H1 (cell line): Measurements from ENCODE around the gene ZNF3. TPM values are rescaled to one million over a fixed set of nuclear protein-coding genes. Genes with fewer than 3 reads are reported as not detected.
A peak's percentile ranks its signal among the peaks of the same experiment; 100 is the strongest.

Experiments
- CTCF ChIA-PET: fragments of 300-600 bp; sonication (Branson Sonifier 250); formaldehyde crosslinking; loops from one replicate; lab custom pipeline; 2021; ENCODE audit not compliant: partially characterized antibody; lab: Charles Lee
- POLR2A ChIA-PET: fragments of 300-600 bp; sonication (Branson Sonifier 250); formaldehyde crosslinking; loops from one replicate; lab custom pipeline; 2021; ENCODE audit warnings: inconsistent platforms; ENCODE audit not compliant: partially characterized antibody; lab: Charles Lee
- DNase-seq, 2 experiments: peaks; one replicate each; pipeline versions ENCODE4 v3.0.0 to v3.0.0-alpha.2; 2010 to 2022; ENCODE audit warnings: low spot score in 2 of 2, low read depth in 1 of 2, mixed read lengths in 1 of 2
- FAIRE-seq: peaks from 2 replicates; lab custom pipeline; 2011; peaks lifted over from hg19 to GRCh38; lab: Jason Lieb, UNC
- H2AFZ ChIP-seq: 2 replicates; pipeline ENCODE4 v1.8.1; 2012; ENCODE audit warnings: low read length, inconsistent platforms
- H2AK5ac ChIP-seq: 2 replicates; pipeline ENCODE4 v1.6.1; 2013; ENCODE audit warnings: low read depth, low read length
- H2BK120ac ChIP-seq: replicated peaks from 2 replicates; pipeline ENCODE3; 2013; ENCODE audit warnings: low read depth, low read length, inconsistent platforms
- H2BK12ac ChIP-seq: 2 replicates; pipeline ENCODE4 v1.6.1; 2013; ENCODE audit warnings: low read depth, low read length
- H2BK15ac ChIP-seq: 2 replicates; pipeline ENCODE4 v1.6.1; 2013; ENCODE audit warnings: low read length
- H2BK20ac ChIP-seq: 2 replicates; pipeline ENCODE4 v1.6.1; 2013; ENCODE audit warnings: low read length
- H2BK5ac ChIP-seq: 2 replicates; pipeline ENCODE4 v1.6.1; 2013; ENCODE audit warnings: low read depth, low read length
- H3K14ac ChIP-seq: 2 replicates; pipeline ENCODE4 v1.6.1; 2013; ENCODE audit warnings: inconsistent platforms; ENCODE audit not compliant: insufficient read length
- H3K18ac ChIP-seq: 2 replicates; pipeline ENCODE4 v1.6.1; 2013; ENCODE audit warnings: low read length; ENCODE audit errors: extremely low read depth
- H3K23ac ChIP-seq: 2 replicates; pipeline ENCODE4 v1.6.1; 2013; ENCODE audit warnings: inconsistent platforms; ENCODE audit not compliant: insufficient read length
- H3K23me2 ChIP-seq: 2 replicates; pipeline ENCODE4 v1.6.1; 2013; ENCODE audit warnings: low read depth, low read length
- H3K27ac ChIP-seq: 2 replicates; pipeline ENCODE4 v1.6.1; 2011; ENCODE audit warnings: low read depth, low read length, inconsistent platforms
- H3K27me3 ChIP-seq, 4 experiments: replicated peaks in 1 of 4; 1 replicate in 1 of 4; 2 replicates in 3 of 4; pipeline versions ENCODE4 v1.6.1 to v1.8.1; 2011 to 2013; ENCODE audit warnings: low read length in 3 of 4, mild to moderate bottlenecking in 3 of 4, inconsistent platforms in 2 of 4, mixed read lengths in 2 of 4, moderate library complexity in 1 of 4; ENCODE audit not compliant: control insufficient read depth in 3 of 4, insufficient read depth in 3 of 4; ENCODE audit errors: extremely low read depth in 1 of 4
- H3K36me3 ChIP-seq, 4 experiments: 2 replicates each; pipeline versions ENCODE4 v1.6.1 to v1.8.1; 2011 to 2013; ENCODE audit warnings: mild to moderate bottlenecking in 4 of 4, low read length in 3 of 4, moderate library complexity in 2 of 4, control low read depth in 1 of 4, inconsistent platforms in 1 of 4; ENCODE audit not compliant: insufficient read depth in 4 of 4, control insufficient read depth in 2 of 4
- H3K4ac ChIP-seq: replicated peaks from 2 replicates; pipeline ENCODE3; 2013; ENCODE audit warnings: low read length, low read depth, mixed read lengths, inconsistent platforms; ENCODE audit not compliant: insufficient read length
- H3K4me1 ChIP-seq, 4 experiments: replicated peaks in 1 of 4; 1 replicate in 1 of 4; 2 replicates in 3 of 4; pipeline versions ENCODE4 v1.6.1 to v1.8.1; 2011 to 2013; ENCODE audit warnings: low read length in 3 of 4, inconsistent platforms in 2 of 4, mixed read lengths in 1 of 4; ENCODE audit not compliant: insufficient read depth in 4 of 4, control insufficient read depth in 3 of 4
- H3K4me2 ChIP-seq, 2 experiments: 2 replicates each; pipeline versions ENCODE4 v1.6.1 to v1.8.1; 2011 to 2013; ENCODE audit warnings: low read depth in 2 of 2, low read length in 2 of 2, control low read depth in 1 of 2, inconsistent platforms in 1 of 2, mild to moderate bottlenecking in 1 of 2; ENCODE audit not compliant: insufficient read depth in 1 of 2
- H3K4me3 ChIP-seq, 4 experiments: fragments of 200-600, 300-600 bp in 1 of 4; sonication (generic), shearing (Covaris generic), sonication (Bioruptor Twin) in 1 of 4; 2 replicates each; pipeline versions ENCODE4 v1.5.1 to v1.8.1; 2011 to 2016; ENCODE audit warnings: low read length in 4 of 4, low read depth in 3 of 4, control low read depth in 2 of 4, inconsistent platforms in 2 of 4, mild to moderate bottlenecking in 2 of 4, mixed read lengths in 1 of 4, moderate library complexity in 1 of 4; ENCODE audit not compliant: insufficient read depth in 2 of 4; ENCODE audit errors: extremely low read depth in 1 of 4
- H3K56ac ChIP-seq: replicated peaks from 2 replicates; pipeline ENCODE3; 2013; ENCODE audit warnings: low read depth, mild to moderate bottlenecking, mixed read lengths, low read length, inconsistent platforms; ENCODE audit not compliant: insufficient read length
- H3K79me1 ChIP-seq: 2 replicates; pipeline ENCODE4 v1.6.1; 2013; ENCODE audit warnings: low read depth, low read length, control low read depth
- H3K79me2 ChIP-seq, 2 experiments: 2 replicates each; pipeline versions ENCODE4 v1.6.1 to v1.8.1; 2012 to 2013; ENCODE audit warnings: low read length in 2 of 2, mild to moderate bottlenecking in 2 of 2, inconsistent platforms in 1 of 2; ENCODE audit not compliant: insufficient read depth in 2 of 2, control insufficient read depth in 1 of 2
- H3K9ac ChIP-seq, 4 experiments: replicated peaks in 1 of 4; 1 replicate in 1 of 4; 2 replicates in 3 of 4; pipeline versions ENCODE4 v1.6.1 to v1.8.1; 2011 to 2013; ENCODE audit warnings: low read depth in 3 of 4, low read length in 3 of 4, control low read depth in 2 of 4, mild to moderate bottlenecking in 2 of 4, moderate library complexity in 2 of 4, inconsistent platforms in 1 of 4; ENCODE audit errors: extremely low read depth in 1 of 4
- H3K9me3 ChIP-seq, 2 experiments: 2 replicates each; pipeline versions ENCODE4 v1.6.1 to v1.8.1; 2012 to 2013; ENCODE audit warnings: mild to moderate bottlenecking in 2 of 2, moderate library complexity in 2 of 2, control low read depth in 1 of 2, inconsistent platforms in 1 of 2, low read depth in 1 of 2, low read length in 1 of 2, mixed read lengths in 1 of 2; ENCODE audit not compliant: insufficient read depth in 2 of 2
- H4K20me1 ChIP-seq, 2 experiments: replicated peaks in 1 of 2; 2 replicates each; pipeline versions ENCODE3 to v1.8.1; 2011 to 2013; ENCODE audit warnings: inconsistent platforms in 2 of 2, low read length in 2 of 2, mild to moderate bottlenecking in 1 of 2; ENCODE audit not compliant: insufficient read depth in 2 of 2, control insufficient read depth in 1 of 2
- H4K5ac ChIP-seq: 2 replicates; pipeline ENCODE4 v1.6.1; 2013; ENCODE audit warnings: low read length, low read depth, mixed read lengths, inconsistent platforms; ENCODE audit not compliant: insufficient read length
- H4K8ac ChIP-seq: 2 replicates; pipeline ENCODE4 v1.8.0; 2013; ENCODE audit warnings: mild to moderate bottlenecking, moderate library complexity, low read length, inconsistent platforms; ENCODE audit not compliant: insufficient read depth; ENCODE audit errors: extremely low read depth
- H4K91ac ChIP-seq: replicated peaks from 2 replicates; pipeline ENCODE3; 2013; ENCODE audit warnings: low read length, mixed read lengths, inconsistent platforms; ENCODE audit not compliant: insufficient read length
- CEBPB ChIP-seq: IDR thresholded peaks from 2 replicates; pipeline ENCODE4 v1.6.1; 2012; ENCODE audit warnings: low read depth, low read length
- EP300 ChIP-seq, 2 experiments: IDR thresholded peaks; 1 replicate in 1 of 2; 2 replicates in 1 of 2; pipeline ENCODE4 v1.6.1; 2011 to 2012; ENCODE audit warnings: low read depth in 2 of 2, low read length in 2 of 2, mild to moderate bottlenecking in 2 of 2, borderline replicate concordance in 1 of 2, inconsistent platforms in 1 of 2, moderate library complexity in 1 of 2
- HDAC2 ChIP-seq, 2 experiments: fragments of 300-600 bp in 1 of 2; sonication (generic) in 1 of 2; IDR thresholded peaks; 2 replicates each; pipeline ENCODE4 v1.6.1; 2011 to 2012; ENCODE audit warnings: low read depth in 2 of 2, low read length in 2 of 2, mild to moderate bottlenecking in 2 of 2, moderate library complexity in 2 of 2, borderline replicate concordance in 1 of 2, inconsistent platforms in 1 of 2
- HDAC6 ChIP-seq: IDR thresholded peaks from one replicate; pipeline ENCODE4 v1.7.1; 2012; ENCODE audit warnings: low read depth, mild to moderate bottlenecking, inconsistent platforms, low read length, moderate library complexity
- MAX ChIP-seq: IDR thresholded peaks from 2 replicates; pipeline ENCODE4 v1.6.1; 2012; ENCODE audit warnings: inconsistent platforms
- NRF1 ChIP-seq: IDR thresholded peaks from 2 replicates; pipeline ENCODE4 v1.6.1; 2011; ENCODE audit warnings: mild to moderate bottlenecking, low read depth, low read length, improper control_type of control experiment
- SP4 ChIP-seq: IDR thresholded peaks from 2 replicates; pipeline ENCODE4 v1.6.1; 2012; ENCODE audit warnings: low read length, inconsistent platforms
- SRF ChIP-seq: IDR thresholded peaks from 2 replicates; pipeline ENCODE4 v1.6.1; 2011; ENCODE audit warnings: mild to moderate bottlenecking, low read depth, low read length, moderate library complexity
- YY1 ChIP-seq: IDR thresholded peaks from 2 replicates; pipeline ENCODE4 v1.6.1; 2011; ENCODE audit warnings: low read depth, mild to moderate bottlenecking, low read length
- WGBS, 2 experiments: shearing (Covaris generic) in 1 of 2; methylation state at CpG; one replicate each; pipeline versions ENCODE4 v1.1.6 to v1.1.7; 2013 to 2015; ENCODE audit warnings: low lambda C conversion rate in 2 of 2, mixed read lengths in 2 of 2, inconsistent platforms in 1 of 2, low coverage in 1 of 2, missing lambda C conversion rate in 1 of 2; ENCODE audit not compliant: insufficient replicate concordance in 2 of 2, insufficient coverage in 1 of 2, insufficient read length in 1 of 2; ENCODE audit errors: extremely low coverage in 1 of 2, missing lambda C conversion rate in 1 of 2; 5-methylcytosine and 5-hydroxymethylcytosine counted together
- polyA plus RNA-seq, 7 experiments: library from polyadenylated mRNA; depleted of rRNA in 3 of 7; stranded (reverse) in 5 of 7; unstranded in 2 of 7; fragments of >200 nt in 5 of 7; fragments of 200-250 nt in 2 of 7; gene quantifications; 1 replicate in 5 of 7; 2 replicates in 1 of 7; 4 replicates in 1 of 7; pipeline versions ENCODE4 v1.2.1 to v1.2.3, GENCODE V29; 2011 to 2013; ENCODE audit warnings: missing spikeins in 2 of 7, mixed read lengths in 2 of 7
- total RNA-seq: library from RNA; stranded (reverse); fragmentation: NEBNext Ultra II Directional; extraction: Animal tissue kit (Norgen Biotek cat#: 25700); gene quantifications from 2 replicates; pipeline ENCODE4 v1.2.1, GENCODE V29; 2021

ZNF3 gene
- total and polyA plus RNA-seq, 2 of the 8 experiments (the other 6 are each of a cell fraction or from before 2014, with no cell fraction given) = 26.9 to 49.1 TPM

- no peak overlapping the region for H2BK15ac ChIP-seq
- peak in 1 of 2 experiments; percentile 67 for DNase-seq
- H3K79me1 ChIP-seq = peaks cover 9% of the 10 kb centered on the region
- H2AK5ac ChIP-seq = no peak overlapping the region
- peaks cover 20 to 28% of the 10 kb centered on the region in 2 experiments for H4K20me1 ChIP-seq
- H3K4me3 ChIP-seq = no peak overlapping the region
- no peak overlapping the region for H2BK12ac ChIP-seq
- H3K36me3 ChIP-seq = peaks cover 52 to 63% (median 58%) of the 10 kb centered on the region in 4 experiments
- no peak overlapping the region for H2BK20ac ChIP-seq
- ChIA-PET CTCF (interaction anchor here (1.1 to 2.4 kb wide), 4 partner anchors 9 to 72 kb away, joined by 3 to 5 read pairs (median 4); partner anchors contain the start of gene MCM7), POLR2A (interaction anchor here (0.7 to 19.5 kb wide), 17 partner anchors 7 to 76 kb away, joined by 3 to 722 read pairs (median 5); partner anchors contain the start of genes AP4M1, COPS6, LAMTOR4 and MBLAC1)
- no peaks in the 10 kb centered on the region for H3K27me3 ChIP-seq
- no peak overlapping the region for H3K14ac ChIP-seq
- H3K9me3 ChIP-seq = no peaks in the 10 kb centered on the region
- FAIRE-seq = no peak
- no peak overlapping the region; a peak in 1 of 7 replicates for H3K9ac ChIP-seq
- H3K4ac ChIP-seq = no peak overlapping the region
- no peak overlapping the region for H4K5ac ChIP-seq
- no peak overlapping the region for H3K56ac ChIP-seq
- H2BK5ac ChIP-seq = no peak overlapping the region
- 88% methylated on average over 19 of the region's 19 CpGs; no CpG with 5 or more reads in 1 of the 2 experiments for WGBS, 2 experiments
- peaks cover 4% of the 10 kb centered on the region; the same call in 1 of the 2 replicates for H3K23me2 ChIP-seq
- H4K8ac ChIP-seq = no peak overlapping the region; the same call in 1 of the 2 replicates
- H2AFZ ChIP-seq = no peak overlapping the region
- no peak overlapping the region for H2BK120ac ChIP-seq
- H3K27ac ChIP-seq = 0 out of 2 replicates have a peak overlapping the region, but pooled peaks have one; percentile 18
- no peak overlapping the region for H3K18ac ChIP-seq
- no peak overlapping the region for H3K23ac ChIP-seq
- no peak overlapping the region for H3K4me2 ChIP-seq
- H3K79me2 ChIP-seq = peaks cover 0 to 14% of the 10 kb centered on the region in 2 experiments; a peak in 1 of 4 replicates
- no peak overlapping the region for H4K91ac ChIP-seq
- H3K4me1 ChIP-seq = no peaks in the 10 kb centered on the region; a peak in 1 of 7 replicates
- TF ChIP-seq NRF1 (no peak), EP300 (IDR thresholded peaks at IDR 0.05; ENCODE audit: borderline replicate concordance in 1 of 2, low read depth in 2 of 2, low read length in 2 of 2) (no peak), YY1 (no peak), SP4 (peak; percentile 76; the same call in 1 of the 2 replicates), HDAC2 (IDR thresholded peaks at IDR 0.05; ENCODE audit: borderline replicate concordance in 1 of 2, low read depth in 2 of 2, low read length in 2 of 2) (no peak), MAX (no peak), CEBPB (no peak), SRF (no peak), HDAC6 (no peak)
These were observed 10.1 kb upstream of the ZNF3 start for GRCh38 chr7:100091411-100092181.
